GM18907 (cell line): ENCODE measurements around the gene DDX59.

ENCODE experiments used
- ATAC-seq: cut with Tn5 transposase; IDR thresholded peaks from one replicate; pipeline ENCODE4 v1.9.1; 2021; ENCODE audit warnings: mild to moderate bottlenecking, moderate library complexity; ENCODE audit not compliant: unreplicated experiment

DDX59 gene

GRCh38 chr1:200671235-200671786 lies 1.6 kb upstream of the DDX59 start:
- ATAC-seq, result no peak

DNA sequence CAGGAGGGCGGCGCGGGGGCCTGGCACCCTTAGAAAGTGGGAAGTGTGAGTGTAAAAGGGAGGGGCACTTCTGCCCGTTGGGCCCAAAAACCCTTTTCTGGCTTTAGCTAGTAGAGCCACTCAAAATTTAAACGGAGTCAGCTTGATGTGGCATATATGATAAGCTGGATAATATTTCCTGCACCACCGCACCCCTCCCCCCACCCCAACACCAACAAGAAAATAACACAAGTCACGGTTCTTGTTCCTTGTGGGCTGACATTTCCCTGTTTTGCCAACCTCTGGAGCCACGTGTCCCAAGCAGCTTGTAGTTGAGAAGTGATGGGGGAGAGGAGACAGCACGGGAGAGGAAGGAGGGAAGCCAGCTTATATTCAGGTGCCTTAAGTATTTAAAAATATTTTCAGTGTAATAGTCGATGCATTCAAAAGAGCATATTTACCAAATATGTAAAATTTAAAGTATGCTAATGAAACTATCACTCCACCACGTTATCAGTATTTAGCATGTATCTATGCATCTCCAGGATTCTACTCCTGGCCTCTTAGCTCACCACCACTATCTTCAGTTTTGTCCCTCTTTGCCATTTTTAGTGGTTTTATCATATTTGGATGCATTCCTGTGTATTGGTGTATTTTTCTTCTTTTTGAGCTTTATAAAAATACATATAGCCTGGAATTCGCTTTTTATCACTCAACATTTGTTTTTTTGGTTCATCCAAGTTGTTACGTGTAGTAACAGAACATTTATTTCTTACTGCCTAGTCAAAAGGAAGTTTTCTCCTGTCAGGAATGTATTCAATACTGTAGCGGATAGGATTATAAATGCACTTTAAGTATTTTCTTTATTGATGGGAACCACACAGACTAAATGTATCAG lies 773 bp upstream of the DDX59 start:
- peak; percentile 28 for ATAC-seq

- no peak for ATAC-seq
Measured at GRCh38 chr1:200668514-200669313, 993 bp downstream of the DDX59 start.

DNA sequence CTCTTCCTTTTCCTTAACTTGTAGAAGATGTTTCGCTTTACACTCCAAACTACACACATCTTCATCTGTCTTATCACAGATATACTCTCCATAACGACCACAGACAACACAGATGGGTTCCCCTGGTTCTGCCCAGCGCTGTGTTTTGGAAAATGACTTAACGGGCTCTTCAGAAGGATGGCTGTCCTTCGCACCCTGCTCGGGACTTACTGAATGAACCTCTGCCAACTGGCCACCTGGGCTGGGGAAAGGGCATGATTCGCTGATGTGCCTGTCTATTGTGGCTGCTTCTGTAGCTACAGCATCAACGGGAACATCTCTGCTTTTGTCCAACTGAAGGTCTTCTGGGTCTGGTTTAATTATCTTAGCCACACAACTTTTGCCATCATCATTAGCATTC lies 3.4 kb downstream of the DDX59 start:
- ATAC-seq, result no peak

GRCh38 chr1:200665861-200666260 lies 3.8 kb downstream of the DDX59 start:
- no peak for ATAC-seq

DNA sequence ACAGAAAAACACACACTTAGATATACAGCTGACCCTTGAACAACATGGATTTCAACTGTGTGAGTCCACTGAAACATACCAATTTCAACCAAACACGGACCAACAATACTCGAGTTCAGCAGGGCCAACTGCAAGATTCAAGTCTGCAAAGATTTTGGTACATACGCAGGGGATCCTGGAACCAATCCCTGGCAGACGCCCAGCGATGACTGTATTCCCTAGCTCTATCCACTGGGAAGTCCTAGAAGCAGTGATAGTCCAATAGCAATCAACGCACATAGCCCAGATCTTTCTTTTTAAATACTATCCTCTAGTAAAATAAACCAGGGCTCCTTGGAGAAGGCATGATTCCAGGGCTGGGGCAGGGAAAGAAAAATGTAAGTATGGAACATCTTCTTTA lies 9.0 kb downstream of the DDX59 start:
- no peak for ATAC-seq

DNA sequence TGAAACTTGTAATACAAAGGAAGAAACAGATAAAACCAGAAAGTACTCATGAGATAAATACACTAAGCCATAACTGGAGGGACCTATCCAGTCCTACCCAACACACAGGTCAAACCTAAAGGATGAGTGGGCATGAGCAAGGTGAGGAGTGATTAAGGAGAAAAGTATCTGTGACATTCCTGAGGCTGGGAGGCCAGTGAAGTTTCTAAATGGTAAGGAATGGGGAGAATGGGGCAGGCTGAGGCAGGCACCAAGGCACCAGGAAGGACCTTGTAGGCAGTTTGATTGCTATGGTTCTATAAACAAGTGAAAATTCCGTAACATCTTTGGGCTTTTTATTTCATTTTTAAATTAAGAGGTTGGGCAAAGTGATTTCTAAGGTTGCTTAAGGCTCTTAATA lies 10.4 kb downstream of the DDX59 start:
- no peak for ATAC-seq

DNA sequence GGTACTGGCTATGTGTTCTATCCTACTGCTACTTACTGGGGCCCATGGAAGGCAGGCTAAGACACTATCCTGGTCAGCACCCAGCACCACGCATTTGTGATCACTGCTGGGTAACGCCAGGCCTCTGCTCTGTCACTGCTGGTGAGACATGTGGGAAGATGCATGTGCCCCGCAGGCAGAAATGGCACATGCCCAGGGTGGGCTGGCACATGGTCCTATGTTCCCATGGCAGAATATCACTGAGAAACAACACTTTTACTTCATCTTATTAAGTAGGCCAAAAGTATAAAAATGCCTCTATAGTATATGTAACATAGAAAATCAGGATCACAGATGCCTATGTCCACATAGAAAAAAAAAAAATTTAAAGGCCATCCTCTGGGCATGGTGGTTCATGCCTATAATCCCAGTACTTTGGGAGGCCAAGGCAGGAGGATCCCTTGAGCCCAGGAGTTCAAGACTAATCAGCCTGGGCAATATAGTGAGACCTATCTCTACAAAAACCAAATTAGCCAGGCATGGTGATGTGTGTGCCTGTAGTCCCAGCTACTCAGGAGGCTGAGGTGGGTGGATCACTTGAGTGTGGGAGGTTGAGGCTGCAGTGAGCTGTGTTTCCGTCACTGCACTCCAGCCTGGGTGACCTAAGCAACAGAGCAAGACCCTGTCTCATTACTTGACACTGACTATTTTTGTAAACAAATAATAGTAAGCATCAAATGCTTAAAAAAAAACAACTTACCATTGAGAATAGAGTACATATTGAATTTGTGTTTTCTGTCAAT lies 11.5 kb downstream of the DDX59 start:
- ATAC-seq, result no peak

GRCh38 chr1:200654660-200655059 lies 15.0 kb downstream of the DDX59 start:
- peak; percentile 94 for ATAC-seq

DNA sequence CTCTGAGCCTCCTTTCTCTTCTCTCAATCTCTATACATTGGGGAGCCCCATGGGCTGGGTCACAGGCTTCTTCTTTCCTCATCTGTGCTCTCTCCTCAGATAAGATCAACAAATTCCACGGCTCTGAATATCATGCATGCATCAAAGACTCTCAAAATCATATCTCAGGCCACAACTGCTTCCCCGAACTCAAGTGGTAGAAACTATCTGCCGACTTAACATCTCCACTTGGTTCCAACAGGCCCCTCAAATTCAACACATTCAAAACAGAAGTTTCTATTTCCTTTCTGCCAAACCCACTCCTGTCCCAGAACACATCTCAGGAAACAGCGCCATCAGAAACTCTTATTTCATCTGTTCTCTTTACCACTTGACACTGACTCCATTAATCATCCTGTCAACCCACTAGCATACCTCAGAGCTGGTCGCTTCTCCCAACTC lies 16.7 kb downstream of the DDX59 start:
- ATAC-seq, result peak; percentile 39

DNA sequence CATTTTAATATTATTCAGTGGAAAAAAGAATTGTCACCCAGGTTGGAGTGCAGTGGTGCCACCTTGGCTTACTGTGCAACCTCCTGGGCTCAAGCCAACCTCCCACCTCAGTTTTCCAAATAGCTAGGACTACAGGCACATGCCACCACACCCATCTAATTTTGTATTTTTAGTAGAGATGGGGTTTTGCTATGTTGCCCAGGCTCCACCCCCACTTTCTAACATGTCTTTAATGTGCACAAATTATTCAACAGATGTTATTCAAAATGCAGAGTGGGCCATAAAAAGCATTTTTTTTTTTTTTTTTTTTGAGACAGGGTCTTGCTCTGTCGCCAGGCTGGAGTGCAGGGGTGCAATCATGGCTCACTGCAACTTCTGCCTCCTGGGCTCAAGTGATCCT lies 17.3 kb downstream of the DDX59 start:
- no peak for ATAC-seq

DNA sequence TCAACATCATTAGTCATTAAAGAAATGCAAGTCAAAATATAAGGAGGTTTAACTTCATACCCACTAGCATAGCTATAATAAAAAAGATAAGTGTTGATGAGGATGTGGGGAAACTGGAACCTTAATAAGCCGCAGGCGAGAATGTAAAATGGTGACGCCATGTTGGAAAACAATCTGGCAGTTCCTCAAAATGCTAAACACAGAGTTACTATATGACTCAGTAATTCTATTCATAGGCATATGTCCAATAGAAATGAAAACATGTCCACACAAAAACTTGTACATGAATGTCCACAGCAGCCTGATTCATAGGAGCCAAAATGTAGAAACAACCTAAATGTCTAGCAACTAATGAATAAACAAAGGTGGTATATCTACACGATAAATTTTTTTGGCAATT lies 23.2 kb downstream of the DDX59 start:
- ATAC-seq, result no peak

GRCh38 chr1:200644021-200644420 lies 25.7 kb downstream of the DDX59 start:
- no peak for ATAC-seq

GRCh38 chr1:200642481-200642880 lies 27.2 kb downstream of the DDX59 start:
- no peak for ATAC-seq

DNA sequence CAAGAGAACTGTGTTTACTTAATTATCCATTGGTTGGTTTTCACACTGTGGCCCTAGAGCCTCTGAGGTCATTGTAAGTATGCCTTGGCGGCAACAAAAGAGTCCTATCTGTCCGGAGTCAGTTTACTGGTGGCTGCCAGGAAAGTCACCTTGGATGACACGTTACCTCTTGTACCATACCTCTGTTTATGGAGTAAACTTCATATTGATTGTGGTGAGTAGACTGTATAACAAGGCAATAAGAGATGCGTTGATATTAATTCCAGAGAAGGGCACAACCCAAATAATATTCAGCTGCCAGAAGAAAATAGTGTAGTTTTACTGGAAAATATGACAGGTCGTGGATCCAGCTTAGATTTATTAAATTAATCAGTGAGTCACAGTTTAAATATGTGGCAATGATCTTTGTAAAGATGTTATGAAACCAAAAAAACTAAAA lies 28.7 kb downstream of the DDX59 start:
- ATAC-seq, result no peak

- no peak for ATAC-seq
Measured at GRCh38 chr1:200640373-200640962, 29.2 kb downstream of the DDX59 start.

DNA sequence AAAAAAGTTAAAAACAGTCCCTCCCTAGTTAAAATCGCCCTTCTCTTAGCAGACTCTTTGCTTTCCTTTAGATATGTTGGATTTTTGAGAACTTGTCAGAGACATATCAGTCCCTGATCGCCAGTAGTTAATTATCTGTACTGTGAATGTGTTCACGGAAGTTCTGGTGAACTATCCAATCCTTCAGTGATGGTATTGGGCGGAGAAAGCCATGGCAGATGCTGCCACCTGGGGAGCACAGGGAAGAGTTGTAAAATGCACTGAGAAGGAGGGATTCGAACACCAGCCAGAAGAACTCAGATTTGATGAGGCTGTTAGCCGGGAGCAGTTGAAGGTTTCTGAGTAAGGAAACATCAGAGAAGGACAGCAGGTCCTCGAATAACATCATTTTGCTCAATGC lies 31.6 kb downstream of the DDX59 start:
- no peak for ATAC-seq

DNA sequence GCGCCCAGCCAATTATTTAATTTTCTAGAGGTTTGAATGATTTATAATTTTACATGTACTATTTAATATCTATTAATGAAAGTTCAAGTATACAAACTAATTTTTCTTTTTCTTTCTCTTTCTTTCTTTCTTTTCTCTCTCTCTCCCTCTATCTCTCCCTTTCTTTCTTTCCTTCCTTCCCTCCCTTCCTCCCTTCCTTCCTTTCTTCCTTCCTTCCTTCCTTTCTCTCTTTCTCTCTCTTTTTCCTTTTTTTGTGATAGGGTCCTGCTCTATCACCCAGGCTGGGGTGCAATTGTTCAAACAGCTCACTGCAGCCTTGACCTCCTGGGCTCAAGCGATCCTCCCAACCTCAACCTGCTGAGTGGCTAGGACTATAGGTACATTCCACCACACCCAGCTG lies 33.0 kb downstream of the DDX59 start:
- no peak for ATAC-seq

- no peak for ATAC-seq
Measured at GRCh38 chr1:200634261-200635122, 35.2 kb downstream of the DDX59 start.

DNA sequence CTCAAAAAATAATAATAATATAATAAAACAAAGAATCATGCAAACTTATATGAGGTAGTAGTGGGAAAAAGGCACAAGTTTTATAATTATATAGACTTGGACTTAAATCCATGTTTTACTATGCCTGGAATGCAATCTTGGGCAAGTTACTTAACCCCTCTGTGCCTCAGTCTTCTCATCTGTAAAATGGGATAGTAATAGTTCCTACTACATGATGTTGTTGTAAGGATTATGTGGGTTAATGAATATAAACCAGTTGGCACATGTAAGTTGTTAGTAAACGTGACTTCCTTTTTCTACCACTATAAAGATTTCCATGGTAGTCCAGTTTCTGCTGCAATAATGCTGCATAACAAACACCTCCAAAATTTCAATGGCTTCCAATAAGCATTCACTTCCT lies 38.3 kb downstream of the DDX59 start:
- no peak for ATAC-seq
